Neural crest cell (in vitro differentiated cells): ENCODE data around the gene RAPGEF1. TPM values are rescaled to one million over a fixed set of nuclear protein-coding genes. Genes with fewer than 3 reads are reported as not detected.
"Not testable (repeated sequence)": the region's sequence is repeated elsewhere in the genome, so short reads cannot be mapped to it uniquely, and the experiment has no call there.

Experiments
- DNase-seq: peaks from one replicate; pipeline ENCODE4 v3.0.0; 2021; ENCODE audit warnings: low read depth, mixed read lengths, low spot score
- H3K27ac Mint-ChIP-seq: one replicate; pipeline ENCODE4 v1.8.0; 2021; ENCODE audit warnings: mild to moderate bottlenecking, mixed read lengths; ENCODE audit not compliant: unreplicated experiment
- H3K27me3 Mint-ChIP-seq: 2 replicates; pipeline ENCODE4 v1.8.0; 2021; ENCODE audit warnings: low read depth, mild to moderate bottlenecking, mixed read lengths
- H3K36me3 Mint-ChIP-seq: 2 replicates; pipeline ENCODE4 v1.8.0; 2021; ENCODE audit warnings: low read depth, mild to moderate bottlenecking, mixed read lengths
- H3K4me1 Mint-ChIP-seq: 2 replicates; pipeline ENCODE4 v1.8.0; 2021; ENCODE audit warnings: mixed read lengths
- H3K4me3 Mint-ChIP-seq: one replicate; pipeline ENCODE4 v1.8.0; 2021; ENCODE audit warnings: mild to moderate bottlenecking, mixed read lengths
- H3K9me3 Mint-ChIP-seq: 2 replicates; pipeline ENCODE4 v1.8.0; 2021; ENCODE audit warnings: mixed read lengths
- total RNA-seq: library from RNA; stranded (reverse); gene quantifications from 2 replicates; pipeline ENCODE4 v1.2.1, GENCODE V29; 2021
- TF ChIP-seq, protein P1 (sequence below): fragments of 200-600 bp; sonication (generic); conservative IDR thresholded peaks from 2 replicates; pipeline ENCODE4 v1.5.0; 2021; ENCODE audit warnings: antibody characterized with exemption, mild to moderate bottlenecking

Gene RAPGEF1
- total RNA-seq, 1 donor from 2014 or later, result 68.1 TPM

DNA sequence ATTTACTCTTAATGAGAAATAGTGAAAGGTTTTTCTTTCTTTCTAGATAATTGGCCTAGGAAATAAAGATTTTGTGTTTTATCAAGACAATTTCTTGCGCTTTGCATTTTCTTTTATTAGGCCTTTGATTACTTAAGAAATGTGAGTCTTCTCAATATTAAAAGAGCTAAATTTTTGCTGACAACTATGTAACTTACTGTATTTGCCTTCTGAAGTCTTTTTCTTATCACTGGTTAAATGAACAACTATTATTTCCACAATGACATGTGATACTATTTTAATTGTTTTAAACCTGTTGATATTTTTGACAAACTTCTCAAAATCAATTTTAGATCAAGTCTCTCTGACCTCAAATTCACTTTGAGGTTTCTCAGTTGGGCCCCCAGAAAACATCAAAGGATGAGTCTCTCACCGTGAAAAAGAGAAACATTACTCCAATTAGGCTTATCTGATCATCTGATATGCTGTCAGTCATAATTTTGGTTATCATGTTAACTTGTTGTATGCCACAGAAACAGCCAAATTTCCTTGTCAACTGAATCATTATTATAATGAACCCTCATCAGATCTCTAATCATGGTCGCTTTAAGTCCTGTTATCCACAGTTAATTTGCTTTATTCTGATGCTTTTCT lies 48.8 kb downstream of the RAPGEF1 start:
- H3K4me1 Mint-ChIP-seq, result peaks cover 17% of the 10 kb centered on the region
- H3K4me3 Mint-ChIP-seq, result no peak overlapping the region
- H3K9me3 Mint-ChIP-seq, result no peaks in the 10 kb centered on the region
- TF ChIP-seq, protein P1, sequence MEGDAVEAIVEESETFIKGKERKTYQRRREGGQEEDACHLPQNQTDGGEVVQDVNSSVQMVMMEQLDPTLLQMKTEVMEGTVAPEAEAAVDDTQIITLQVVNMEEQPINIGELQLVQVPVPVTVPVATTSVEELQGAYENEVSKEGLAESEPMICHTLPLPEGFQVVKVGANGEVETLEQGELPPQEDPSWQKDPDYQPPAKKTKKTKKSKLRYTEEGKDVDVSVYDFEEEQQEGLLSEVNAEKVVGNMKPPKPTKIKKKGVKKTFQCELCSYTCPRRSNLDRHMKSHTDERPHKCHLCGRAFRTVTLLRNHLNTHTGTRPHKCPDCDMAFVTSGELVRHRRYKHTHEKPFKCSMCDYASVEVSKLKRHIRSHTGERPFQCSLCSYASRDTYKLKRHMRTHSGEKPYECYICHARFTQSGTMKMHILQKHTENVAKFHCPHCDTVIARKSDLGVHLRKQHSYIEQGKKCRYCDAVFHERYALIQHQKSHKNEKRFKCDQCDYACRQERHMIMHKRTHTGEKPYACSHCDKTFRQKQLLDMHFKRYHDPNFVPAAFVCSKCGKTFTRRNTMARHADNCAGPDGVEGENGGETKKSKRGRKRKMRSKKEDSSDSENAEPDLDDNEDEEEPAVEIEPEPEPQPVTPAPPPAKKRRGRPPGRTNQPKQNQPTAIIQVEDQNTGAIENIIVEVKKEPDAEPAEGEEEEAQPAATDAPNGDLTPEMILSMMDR, result no peak
- H3K36me3 Mint-ChIP-seq, result no peaks in the 10 kb centered on the region
- no peaks in the 10 kb centered on the region for H3K27me3 Mint-ChIP-seq
- no peak for DNase-seq
- H3K27ac Mint-ChIP-seq, result no peak overlapping the region

- no peak overlapping the region for H3K4me3 Mint-ChIP-seq
- no peaks in the 10 kb centered on the region for H3K9me3 Mint-ChIP-seq
- peaks cover 12% of the 10 kb centered on the region for H3K4me1 Mint-ChIP-seq
- TF ChIP-seq, protein P1, result no peak
- H3K27ac Mint-ChIP-seq, result no peak overlapping the region
- no peaks in the 10 kb centered on the region for H3K27me3 Mint-ChIP-seq
- peaks cover 2% of the 10 kb centered on the region for H3K36me3 Mint-ChIP-seq
- no peak for DNase-seq
Measured at GRCh38 chr9:131690462-131690861, 49.4 kb downstream of the RAPGEF1 start.

- Mint-ChIP-seq H3K4me3 (no peak overlapping the region), H3K27ac (no peak overlapping the region), H3K36me3 (peaks cover 2% of the 10 kb centered on the region), H3K4me1 (peaks cover under 1% of the 10 kb centered on the region), H3K9me3 (no peaks in the 10 kb centered on the region), H3K27me3 (no peaks in the 10 kb centered on the region)
- TF ChIP-seq, protein P1, result no peak
- DNase-seq, result no peak
Measured at GRCh38 chr9:131688377-131688776, 51.5 kb downstream of the RAPGEF1 start.

DNA sequence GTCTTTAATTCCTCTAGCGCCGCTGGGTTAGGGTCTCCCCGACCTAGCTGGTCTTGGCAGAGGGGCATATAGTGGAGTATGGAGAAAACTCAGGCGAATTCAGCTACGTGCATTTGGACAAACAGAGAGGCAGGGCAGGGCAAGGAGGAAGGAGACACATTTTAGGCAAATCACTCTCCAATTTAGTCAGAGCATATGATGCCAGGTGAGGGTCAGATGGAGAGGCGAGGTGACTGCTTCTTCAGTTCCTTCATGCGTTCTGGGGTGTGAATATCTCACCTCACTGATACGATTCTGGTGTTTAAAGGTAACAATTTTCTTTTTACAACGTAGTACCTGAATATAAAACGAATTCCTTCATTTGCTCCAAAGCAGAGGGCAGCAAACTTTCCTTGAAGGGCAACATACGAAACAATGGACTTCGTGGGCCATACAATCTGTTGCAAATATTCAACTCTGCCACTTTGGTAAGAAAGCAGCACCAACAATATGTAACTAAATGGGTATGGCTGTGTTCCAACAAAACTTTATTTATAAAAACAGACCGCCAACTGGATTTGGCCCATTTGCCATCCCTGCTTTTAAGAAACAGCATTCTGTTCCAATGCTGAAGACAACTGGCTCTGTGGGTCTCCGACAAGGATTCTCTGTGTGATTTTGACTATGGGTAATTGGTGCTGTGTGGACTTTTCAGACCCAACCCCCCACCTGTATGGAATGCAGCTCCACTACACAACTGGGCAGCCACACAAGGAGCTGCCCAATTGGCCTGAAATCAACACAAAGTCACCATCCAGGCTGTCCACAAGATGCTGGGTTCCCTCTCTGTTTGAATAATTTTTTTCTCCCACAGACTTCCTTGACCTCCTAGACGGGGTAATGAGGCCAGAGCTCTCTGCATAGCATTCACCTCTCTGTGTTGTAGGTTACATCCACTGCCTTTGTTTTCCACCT lies 53.8 kb downstream of the RAPGEF1 start:
- Mint-ChIP-seq H3K27ac (no peak overlapping the region), H3K36me3 (peaks cover 2% of the 10 kb centered on the region), H3K9me3 (no peaks in the 10 kb centered on the region), H3K4me3 (no peak overlapping the region), H3K27me3 (no peaks in the 10 kb centered on the region), H3K4me1 (peaks cover 18% of the 10 kb centered on the region)
- TF ChIP-seq, protein P1, result no peak
- DNase-seq, result no peak

DNA sequence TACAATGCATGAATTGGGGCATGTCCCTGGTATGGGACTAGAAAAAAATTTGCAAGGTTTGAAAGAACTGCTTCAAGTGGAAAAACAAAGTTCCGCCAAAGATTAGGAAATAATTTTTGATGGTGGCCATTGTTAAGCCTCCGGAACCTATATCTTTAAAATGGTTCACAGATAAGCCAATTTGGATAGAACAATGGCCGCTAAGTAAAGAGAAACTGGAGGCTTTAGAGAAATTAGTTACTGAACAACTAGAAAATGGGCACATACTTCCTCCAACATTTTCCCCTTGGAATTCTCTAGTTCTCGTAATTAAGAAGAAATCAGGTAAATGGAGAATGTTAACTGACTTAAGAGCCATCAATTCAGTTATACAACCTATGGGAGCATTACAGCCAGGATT lies 56.8 kb downstream of the RAPGEF1 start:
- H3K9me3 Mint-ChIP-seq, H3K27ac Mint-ChIP-seq, H3K36me3 Mint-ChIP-seq, H3K4me3 Mint-ChIP-seq, DNase-seq, H3K27me3 Mint-ChIP-seq: not testable (repeated sequence)
- H3K4me1 Mint-ChIP-seq, result peaks cover 45% of the 10 kb centered on the region

DNA sequence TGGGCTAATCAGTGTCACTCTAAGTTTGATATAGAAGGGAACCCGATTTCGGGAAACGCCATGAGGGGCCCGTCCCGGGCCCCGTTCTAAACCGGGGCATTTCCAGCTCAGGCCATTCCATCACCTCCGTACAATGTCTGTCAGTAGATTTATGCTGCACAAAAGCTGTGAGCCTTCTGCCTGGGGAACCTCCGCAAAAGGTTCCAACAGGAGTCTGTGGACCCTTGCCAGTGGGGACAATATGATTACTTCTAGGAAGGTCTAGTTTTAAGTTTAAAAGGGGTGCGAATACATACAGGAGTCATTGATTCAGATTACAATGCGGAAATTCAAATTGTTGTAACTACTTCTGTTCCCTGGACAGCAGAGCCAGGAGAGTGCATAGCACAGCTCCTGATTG lies 57.6 kb downstream of the RAPGEF1 start:
- H3K36me3 Mint-ChIP-seq, result peaks cover 2% of the 10 kb centered on the region
- no peak for DNase-seq
- no peak overlapping the region for H3K4me3 Mint-ChIP-seq
- TF ChIP-seq, protein P1, result no peak
- no peaks in the 10 kb centered on the region for H3K27me3 Mint-ChIP-seq
- H3K4me1 Mint-ChIP-seq, result peaks cover 53% of the 10 kb centered on the region
- H3K9me3 Mint-ChIP-seq, result no peaks in the 10 kb centered on the region
- H3K27ac Mint-ChIP-seq, result no peak overlapping the region

DNA sequence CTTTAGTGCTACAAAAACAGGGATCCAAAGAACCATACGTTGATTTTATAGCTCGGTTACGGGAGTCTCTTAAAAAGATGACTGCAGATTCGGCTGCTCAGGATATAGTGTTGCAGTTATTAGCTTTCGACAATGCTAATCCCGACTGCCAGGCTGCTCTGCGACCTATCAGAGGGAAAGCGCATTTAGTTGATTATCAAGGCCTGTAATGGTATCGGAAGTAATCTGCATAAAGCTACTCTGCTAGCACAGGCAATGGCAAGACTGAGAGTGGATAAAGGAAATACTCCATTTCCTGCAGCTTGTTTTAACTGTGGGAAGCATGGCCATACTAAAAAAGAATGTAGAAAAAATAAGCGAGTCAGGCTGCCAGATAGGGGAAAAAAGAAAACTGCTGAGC lies 58.0 kb downstream of the RAPGEF1 start:
- not testable (repeated sequence) for H3K36me3 Mint-ChIP-seq, H3K4me3 Mint-ChIP-seq, H3K9me3 Mint-ChIP-seq, DNase-seq, H3K27me3 Mint-ChIP-seq
- H3K27ac Mint-ChIP-seq, result peak overlapping the region; percentile 76
- H3K4me1 Mint-ChIP-seq, result peaks cover 57% of the 10 kb centered on the region

GRCh38 chr9:131681108-131681507 lies 58.8 kb downstream of the RAPGEF1 start:
- H3K4me1 Mint-ChIP-seq, result peaks cover 58% of the 10 kb centered on the region
- not testable (repeated sequence) for H3K4me3 Mint-ChIP-seq, H3K9me3 Mint-ChIP-seq, H3K27me3 Mint-ChIP-seq, H3K36me3 Mint-ChIP-seq, DNase-seq, H3K27ac Mint-ChIP-seq
